ENCODE results near the gene ZBTB37. TPM values are rescaled to one million over a fixed set of nuclear protein-coding genes. Genes with fewer than 3 reads are reported as not detected.
"Not testable (repeated sequence)": the region's sequence is repeated elsewhere in the genome, so short reads cannot be mapped to it uniquely, and the experiment has no call there.

ZBTB37 gene
- total and polyA plus RNA-seq, 3 donors from 2014 or later, result 21.2 to 28.7 (median 22.6) TPM

DNA sequence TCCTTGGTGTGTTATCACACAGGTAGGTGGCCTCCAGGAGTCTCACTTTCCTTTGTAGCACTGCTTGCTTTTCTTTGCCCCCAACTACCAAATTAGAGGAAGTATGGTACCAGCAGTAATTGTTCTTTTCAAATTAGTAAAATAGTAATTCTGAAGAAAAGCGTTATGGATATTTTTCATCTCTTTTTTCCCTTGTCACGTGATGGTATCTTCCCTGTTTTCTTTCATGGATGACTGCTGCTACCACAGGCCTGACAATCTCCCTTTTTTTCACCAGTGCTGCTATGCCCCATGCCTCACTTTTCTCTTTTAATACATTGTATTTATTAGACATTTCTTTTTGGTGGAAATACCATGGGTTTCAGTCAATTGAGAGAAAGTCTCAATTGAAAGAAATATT, 3.3 kb downstream of the ZBTB37 start:
- Histone ChIP-seq H3K36me3 (ENCODE audit: low read depth, missing control alignments) (no peaks in the 10 kb centered on the region), H3K27me3 (no peaks in the 10 kb centered on the region), H3K4me1 (peaks cover 17% of the 10 kb centered on the region), H3K4me3 (no peak overlapping the region), H3K9me3 (no peaks in the 10 kb centered on the region), H3K27ac (no peak overlapping the region)
- TF ChIP-seq, protein P1, sequence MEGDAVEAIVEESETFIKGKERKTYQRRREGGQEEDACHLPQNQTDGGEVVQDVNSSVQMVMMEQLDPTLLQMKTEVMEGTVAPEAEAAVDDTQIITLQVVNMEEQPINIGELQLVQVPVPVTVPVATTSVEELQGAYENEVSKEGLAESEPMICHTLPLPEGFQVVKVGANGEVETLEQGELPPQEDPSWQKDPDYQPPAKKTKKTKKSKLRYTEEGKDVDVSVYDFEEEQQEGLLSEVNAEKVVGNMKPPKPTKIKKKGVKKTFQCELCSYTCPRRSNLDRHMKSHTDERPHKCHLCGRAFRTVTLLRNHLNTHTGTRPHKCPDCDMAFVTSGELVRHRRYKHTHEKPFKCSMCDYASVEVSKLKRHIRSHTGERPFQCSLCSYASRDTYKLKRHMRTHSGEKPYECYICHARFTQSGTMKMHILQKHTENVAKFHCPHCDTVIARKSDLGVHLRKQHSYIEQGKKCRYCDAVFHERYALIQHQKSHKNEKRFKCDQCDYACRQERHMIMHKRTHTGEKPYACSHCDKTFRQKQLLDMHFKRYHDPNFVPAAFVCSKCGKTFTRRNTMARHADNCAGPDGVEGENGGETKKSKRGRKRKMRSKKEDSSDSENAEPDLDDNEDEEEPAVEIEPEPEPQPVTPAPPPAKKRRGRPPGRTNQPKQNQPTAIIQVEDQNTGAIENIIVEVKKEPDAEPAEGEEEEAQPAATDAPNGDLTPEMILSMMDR (IDR thresholded peaks at IDR 0.05), result no peak
- TF ChIP-seq POLR2A (IDR thresholded peaks at IDR 0.05), result no peak
- intact Hi-C loops (cut with DNase I; ENCODE audit: low total_unique reads), result no loop called here
- WGBS, 2 donors, result 87 to 95% methylated on average over 2 of the region's 2 CpGs
- no peak for DNase-seq

DNA sequence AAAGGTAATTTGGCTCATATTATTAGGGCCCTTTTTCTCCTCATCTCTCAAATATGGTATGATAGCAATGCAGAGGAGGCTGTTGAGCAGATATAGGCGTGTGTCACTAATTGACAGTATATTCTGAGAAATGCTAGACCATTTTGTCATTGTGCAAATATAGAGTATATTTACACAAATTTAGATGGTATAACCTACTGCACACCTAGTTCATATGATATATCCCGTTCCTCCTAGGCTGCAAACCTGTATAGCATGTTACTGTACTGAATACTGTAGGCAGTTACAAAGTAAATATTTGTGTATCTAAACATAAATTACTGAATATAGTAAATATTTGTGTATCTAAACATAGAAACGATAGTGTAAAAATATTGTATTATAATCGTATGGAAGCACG, 8.6 kb downstream of the ZBTB37 start:
- Histone ChIP-seq H3K4me3 (no peak overlapping the region), H3K36me3 (ENCODE audit: low read depth, missing control alignments) (no peaks in the 10 kb centered on the region), H3K9me3 (no peaks in the 10 kb centered on the region), H3K4me1 (no peaks in the 10 kb centered on the region), H3K27ac (no peak overlapping the region), H3K27me3 (no peaks in the 10 kb centered on the region)
- WGBS, 2 donors, result 92 to 94% methylated on average over 5 of the region's 5 CpGs
- intact Hi-C loops (cut with DNase I; ENCODE audit: low total_unique reads), result no loop called here
- DNase-seq, result no peak
- no peak for TF ChIP-seq POLR2A (IDR thresholded peaks at IDR 0.05)
- TF ChIP-seq, protein P1 (IDR thresholded peaks at IDR 0.05), result no peak

DNA sequence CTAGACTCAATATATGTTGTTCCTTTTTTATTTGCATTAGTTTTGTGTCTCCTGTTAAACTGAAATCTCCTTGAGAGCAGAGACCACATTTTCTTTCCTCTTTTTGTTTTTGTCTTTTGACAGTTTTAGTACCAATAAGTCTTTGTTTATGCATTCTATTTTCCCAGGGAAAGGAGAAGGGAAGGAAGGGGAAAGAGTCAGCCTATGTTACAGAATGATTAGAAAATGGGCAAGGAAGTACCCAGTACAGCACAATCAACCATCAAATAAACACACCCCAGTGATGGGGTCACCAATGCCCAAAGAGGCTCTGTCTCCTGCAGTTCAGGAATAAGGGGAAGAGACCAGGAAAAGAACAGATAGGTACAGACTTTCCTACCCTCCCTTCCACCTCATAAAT, 10.1 kb downstream of the ZBTB37 start:
- intact Hi-C loops (cut with DNase I; ENCODE audit: low total_unique reads), result no loop called here
- DNase-seq, result no peak
- Histone ChIP-seq H3K4me1 (no peaks in the 10 kb centered on the region), H3K36me3 (ENCODE audit: low read depth, missing control alignments) (no peaks in the 10 kb centered on the region), H3K9me3 (no peaks in the 10 kb centered on the region), H3K4me3 (no peak overlapping the region), H3K27me3 (no peaks in the 10 kb centered on the region), H3K27ac (no peak overlapping the region)
- TF ChIP-seq POLR2A (IDR thresholded peaks at IDR 0.05), result no peak
- TF ChIP-seq, protein P1 (IDR thresholded peaks at IDR 0.05), result no peak

DNA sequence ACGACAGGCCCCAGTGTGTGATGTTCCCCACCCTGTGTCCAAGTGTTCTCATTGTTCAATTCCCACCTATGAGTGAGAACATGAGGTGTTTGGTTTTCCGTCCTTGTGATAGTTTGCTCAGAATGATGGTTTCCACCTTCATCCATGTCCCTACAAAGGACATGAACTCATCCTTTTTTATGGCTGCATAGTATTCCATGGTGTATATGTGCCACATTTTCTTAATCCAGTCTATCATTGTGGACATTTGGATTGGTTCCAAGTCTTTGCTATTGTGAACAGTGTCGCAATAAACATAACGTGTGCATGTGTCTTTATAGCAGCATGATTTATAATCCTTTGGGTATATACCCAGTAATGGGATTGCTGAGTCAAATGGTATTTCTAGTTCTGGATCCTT, 12.9 kb downstream of the ZBTB37 start:
- H3K4me3 ChIP-seq; H3K9me3 ChIP-seq; H3K4me1 ChIP-seq; H3K36me3 ChIP-seq (ENCODE audit: low read depth, missing control alignments); H3K27ac ChIP-seq; intact Hi-C loops (cut with DNase I; ENCODE audit: low total_unique reads); DNase-seq; H3K27me3 ChIP-seq: not testable (repeated sequence)
- 95 to 99% methylated on average over 4 of the region's 4 CpGs for WGBS, 2 donors

DNA sequence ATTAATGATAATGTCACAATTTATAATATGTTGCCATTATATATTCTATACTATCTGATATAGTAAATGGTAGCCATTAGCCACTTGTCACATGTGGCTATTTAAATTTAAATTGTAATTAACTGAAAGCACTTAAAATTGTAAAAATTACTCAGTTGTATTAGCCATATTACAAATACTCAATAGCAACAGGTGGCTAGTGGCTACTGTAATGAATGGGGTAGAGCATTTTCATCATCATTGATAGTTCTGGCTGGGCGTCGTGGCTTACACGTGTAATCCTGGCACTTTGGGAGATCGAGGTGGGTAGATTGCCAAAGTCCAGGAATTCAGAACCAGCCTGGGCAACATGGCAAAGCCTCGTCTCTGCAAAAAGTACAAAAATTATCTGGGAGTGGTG, 16.5 kb downstream of the ZBTB37 start:
- intact Hi-C loops (cut with DNase I; ENCODE audit: low total_unique reads), result no loop called here
- no peak for TF ChIP-seq POLR2A (IDR thresholded peaks at IDR 0.05)
- TF ChIP-seq, protein P1 (IDR thresholded peaks at IDR 0.05), result no peak
- DNase-seq, result no peak
- no peaks in the 10 kb centered on the region for H3K9me3 ChIP-seq
- no peaks in the 10 kb centered on the region for H3K27me3 ChIP-seq
- 95 to 97% methylated on average over 5 of the region's 5 CpGs for WGBS, 2 donors
- H3K36me3 ChIP-seq (ENCODE audit: low read depth, missing control alignments), result no peaks in the 10 kb centered on the region
- no peak overlapping the region for H3K4me3 ChIP-seq
- H3K27ac ChIP-seq, result no peak overlapping the region
- H3K4me1 ChIP-seq, result no peaks in the 10 kb centered on the region

All from testis (tissue), 3 donors.